Transverse colon (tissue), 4 donors: ENCODE results near the gene ZG16B. TPM values are rescaled to one million over a fixed set of nuclear protein-coding genes. Genes with fewer than 3 reads are reported as not detected.

Source experiments
- DNase-seq: peaks from one replicate; pipeline ENCODE4 v3.0.0-alpha.2; 2019
- H3K27ac ChIP-seq, 4 donors: fragments of 200-600 bp; sonication (generic); 2 replicates each; pipeline ENCODE4 v1.5.1; 2016 to 2018; ENCODE audit warnings: inconsistent platforms in 4 of 4
- H3K27me3 ChIP-seq: fragments of 200-600 bp; sonication (generic); 2 replicates; pipeline ENCODE4 v1.5.1; 2017; ENCODE audit warnings: inconsistent platforms
- H3K36me3 ChIP-seq, 4 donors: fragments of 200-600 bp; sonication (generic); 2 replicates each; pipeline ENCODE4 v1.5.1; 2017 to 2019; ENCODE audit warnings: inconsistent platforms in 4 of 4
- H3K4me1 ChIP-seq, 4 donors: fragments of 200-600 bp; sonication (generic); 2 replicates each; pipeline ENCODE4 v1.5.1; 2017 to 2020; ENCODE audit warnings: inconsistent platforms in 4 of 4
- H3K4me3 ChIP-seq, 4 donors: fragments of 200-600 bp; sonication (generic); 1 replicate in 1 of 4; 2 replicates in 3 of 4; pipeline versions ENCODE4 v1.5.1 to v1.6.1; 2017 to 2019; ENCODE audit warnings: inconsistent platforms in 4 of 4
- H3K9me3 ChIP-seq, 2 donors: fragments of 200-600 bp; sonication (generic); 2 replicates each; pipeline ENCODE4 v1.5.1; 2017 to 2019; ENCODE audit warnings: inconsistent platforms in 2 of 2
- CTCF ChIP-seq, 5 experiments: fragments of 200-600 bp in 3 of 5; fragments of 450-650 bp in 2 of 5; sonication (generic) in 3 of 5; IDR thresholded peaks; 1 replicate in 2 of 5; 2 replicates in 3 of 5; pipeline ENCODE4 v1.5.1; 2016 to 2017; ENCODE audit warnings: antibody characterized with exemption in 5 of 5, inconsistent platforms in 3 of 5, mild to moderate bottlenecking in 2 of 5, moderate library complexity in 1 of 5
- EP300 ChIP-seq: sonication (generic); formaldehyde crosslinking; IDR thresholded peaks from one replicate; pipeline ENCODE4 v1.6.1; 2017; ENCODE audit warnings: antibody characterized with exemption, low read depth
- POLR2A ChIP-seq: fragments of 450-650 bp; IDR thresholded peaks from one replicate; pipeline ENCODE4 v1.6.1; 2016; ENCODE audit warnings: antibody characterized with exemption, mild to moderate bottlenecking, moderate library complexity
- POLR2AphosphoS5 ChIP-seq, 3 donors: sonication (generic); formaldehyde crosslinking; IDR thresholded peaks; one replicate each; pipeline ENCODE4 v1.6.1; 2016; ENCODE audit warnings: antibody characterized with exemption in 3 of 3
- WGBS, 2 donors: methylation state at CpG; one replicate each; pipeline ENCODE4 v1.1.5; 2018; ENCODE audit warnings: low coverage in 1 of 2; 5-methylcytosine and 5-hydroxymethylcytosine counted together
- in situ Hi-C, 4 donors: fragments of 200-750 bp; cut with MboI; loops; one replicate each; pipeline versions ENCODE4 v1.15.0 to v1.15.1; 2017; ENCODE audit warnings: low sequenced_read_pairs in 3 of 4, low pct_ligation_motif_present in 1 of 4, low pct_unique_long_range_greater_than_20kb in 1 of 4
- intact Hi-C: fragments of 100-400 bp; cut with DNase I; formaldehyde crosslinking; loops from one replicate; pipeline ENCODE4 v1.15.1; 2023; ENCODE audit warnings: low total_unique reads
- total RNA-seq, 4 donors: library from RNA; depleted of rRNA; stranded (reverse); fragments of >200 nt; gene quantifications; one replicate each; pipeline ENCODE4 v1.1.0, GENCODE V29; 2016

Gene ZG16B
- total RNA-seq, 4 donors from 2014 or later: 5.2 to 28.3 (median 15.9) TPM; not detected in 1

GRCh38 chr16:2787406-2787805, 42.7 kb upstream of the ZG16B start, which contains the start of gene PRSS33:
TSS of gene PRSS33 (minus strand) at chr16:2787560. CDS start at chr16:2786547, 1,013 bp downstream.
- Histone ChIP-seq H3K27me3 (peaks cover 62% of the 10 kb centered on the region), H3K4me1 (peaks cover 9 to 15% (median 12%) of the 10 kb centered on the region in 4 donors), H3K36me3 (no peaks in the 10 kb centered on the region), H3K27ac (no peak within 1 kb of the TSS), H3K9me3 (no peaks in the 10 kb centered on the region), H3K4me3 (no peak within 1 kb of the TSS)
- in situ Hi-C loops: no loop called here
- DNase-seq: no peak
- 31% methylated on average over 9 of the region's 10 CpGs; no CpG with 5 or more reads in 1 of the 2 donors for WGBS, 2 donors
- intact Hi-C loops: no loop called here
- TF ChIP-seq POLR2AphosphoS5 (IDR thresholded peaks at IDR 0.05) (no peak), EP300 (no peak), CTCF (IDR thresholded peaks at IDR 0.05) (no peak), POLR2A (no peak)

- Histone ChIP-seq H3K27me3 (peaks cover 65% of the 10 kb centered on the region), H3K4me1 (peaks cover 9 to 15% (median 12%) of the 10 kb centered on the region in 4 donors), H3K9me3 (no peaks in the 10 kb centered on the region), H3K4me3 (no peak overlapping the region), H3K36me3 (no peaks in the 10 kb centered on the region), H3K27ac (no peak overlapping the region)
- WGBS, 2 donors: 44% methylated on average over 7 of the region's 7 CpGs; no CpG with 5 or more reads in 1 of the 2 donors
- no peak for DNase-seq
- intact Hi-C loops: no loop called here
- TF ChIP-seq POLR2AphosphoS5 (IDR thresholded peaks at IDR 0.05): no peak
- no peak for TF ChIP-seq CTCF (IDR thresholded peaks at IDR 0.05)
- TF ChIP-seq POLR2A: no peak
- TF ChIP-seq EP300: no peak
- in situ Hi-C loops: no loop called here
Measured at GRCh38 chr16:2787961-2788360, 42.1 kb upstream of the ZG16B start.

- intact Hi-C loops: no loop called here
- WGBS, 2 donors: 91% methylated on average over 5 of the region's 5 CpGs; no CpG with 5 or more reads in 1 of the 2 donors
- no peaks in the 10 kb centered on the region for H3K9me3 ChIP-seq
- no peak overlapping the region for H3K27ac ChIP-seq
- no peak for DNase-seq
- no peak for TF ChIP-seq POLR2AphosphoS5 (IDR thresholded peaks at IDR 0.05)
- no peak for TF ChIP-seq EP300
- TF ChIP-seq POLR2A: no peak
- no peak for TF ChIP-seq CTCF (IDR thresholded peaks at IDR 0.05)
- in situ Hi-C loops: no loop called here
- H3K36me3 ChIP-seq: no peaks in the 10 kb centered on the region
- H3K27me3 ChIP-seq: peaks cover 52% of the 10 kb centered on the region
- peaks cover 3 to 16% (median 8%) of the 10 kb centered on the region in 4 donors for H3K4me1 ChIP-seq
- H3K4me3 ChIP-seq: no peak overlapping the region
Measured at GRCh38 chr16:2790631-2791030, 39.5 kb upstream of the ZG16B start.

- H3K9me3 ChIP-seq: no peaks in the 10 kb centered on the region
- peaks cover 0 to 18% (median 8%) of the 10 kb centered on the region in 4 donors for H3K4me1 ChIP-seq
- DNase-seq: no peak
- intact Hi-C loops (no loop called here), in situ Hi-C loops (no loop called here)
- WGBS, 2 donors: 79% methylated on average over 8 of the region's 8 CpGs; no CpG with 5 or more reads in 1 of the 2 donors
- H3K27ac ChIP-seq: no peak overlapping the region
- TF ChIP-seq CTCF (IDR thresholded peaks at IDR 0.05): no peak
- no peak for TF ChIP-seq POLR2A
- no peak for TF ChIP-seq EP300
- no peak for TF ChIP-seq POLR2AphosphoS5 (IDR thresholded peaks at IDR 0.05)
- no peaks in the 10 kb centered on the region for H3K36me3 ChIP-seq
- no peak overlapping the region for H3K4me3 ChIP-seq
- H3K27me3 ChIP-seq: peaks cover 46% of the 10 kb centered on the region
Measured at GRCh38 chr16:2791174-2791573, 38.9 kb upstream of the ZG16B start.
